A549 (cell line): ENCODE data around the gene SLC24A3. TPM values are rescaled to one million over a fixed set of nuclear protein-coding genes. Genes with fewer than 3 reads are reported as not detected.

ENCODE experiments used
- ATAC-seq, 2 experiments: fragments of 200-7000 bp in 1 of 2; fragments of >200 bp in 1 of 2; cut with Nextera tagmentation in 1 of 2; cut with Tn5 transposase in 1 of 2; 3 replicates each; pipeline versions ENCODE4 v1.8.0 to v1.9.1; 2018 to 2020; ENCODE audit warnings: mild to moderate bottlenecking in 1 of 2, moderate library complexity in 1 of 2
- CTCF ChIA-PET: fragments of 300-600 bp; sonication (Branson Sonifier 250); formaldehyde crosslinking; extraction: SDS; loops from one replicate; lab custom pipeline; 2021; ENCODE audit warnings: antibody characterized with exemption, inconsistent platforms; lab: Yijun Ruan, JAX
- POLR2A ChIA-PET: fragments of 350-600 bp; formaldehyde crosslinking; extraction: SDS; loops from one replicate; lab custom pipeline; 2021; ENCODE audit warnings: antibody characterized with exemption, inconsistent platforms; lab: Yijun Ruan, JAX
- DNase-seq, 2 experiments: peaks; one replicate each; pipeline versions ENCODE4 v3.0.0 to v3.0.0-alpha.2; 2011 to 2016; ENCODE audit warnings: low read depth in 1 of 2, low spot score in 1 of 2
- FAIRE-seq: peaks from 2 replicates; lab custom pipeline; 2011; peaks lifted over from hg19 to GRCh38; lab: Jason Lieb, UNC
- H3K27ac ChIP-seq, 2 experiments: fragments of >200 bp; sonication (Bioruptor Twin); formaldehyde crosslinking; 3 replicates each; pipeline ENCODE4 v1.5.1; 2016 to 2017
- H3K4me1 ChIP-seq: fragments of >200 bp; sonication (Bioruptor Twin); formaldehyde crosslinking; 3 replicates; pipeline ENCODE4 v1.6.1; 2016
- H3K4me2 ChIP-seq: fragments of >200 bp; sonication (Bioruptor Twin); formaldehyde crosslinking; 3 replicates; pipeline ENCODE4 v1.6.1; 2016
- H3K4me3 ChIP-seq: fragments of >200 bp; sonication (Bioruptor Twin); formaldehyde crosslinking; 3 replicates; pipeline ENCODE4 v1.5.1; 2016
- H3K9me3 ChIP-seq: fragments of >200 bp; sonication (Bioruptor Twin); formaldehyde crosslinking; 3 replicates; pipeline ENCODE4 v1.6.1; 2016
- CBX8 ChIP-seq: fragments of 200-600 bp; sonication (generic); IDR thresholded peaks from 2 replicates; pipeline ENCODE4 v1.6.1; 2016
- GATA3 ChIP-seq: IDR thresholded peaks from 2 replicates; pipeline ENCODE4 v1.6.1; 2012; ENCODE audit warnings: borderline replicate concordance
- HOXB13 ChIP-seq: fragments of 250-450 bp; sonication (Bioruptor Pico); IDR thresholded peaks from 2 replicates; pipeline ENCODE4 v1.5.0; 2020; ENCODE audit warnings: low read depth, mild to moderate bottlenecking, moderate library complexity
- MAX ChIP-seq: IDR thresholded peaks from 2 replicates; pipeline ENCODE4 v1.6.1; 2012
- MYC ChIP-seq: IDR thresholded peaks from 2 replicates; pipeline ENCODE4 v1.6.1; 2012; ENCODE audit warnings: mild to moderate bottlenecking, inconsistent platforms, low read length, improper control_type of control experiment, borderline replicate concordance
- PHF8 ChIP-seq: fragments of 200-600 bp; sonication (generic); IDR thresholded peaks from 2 replicates; pipeline ENCODE4 v1.6.1; 2016; ENCODE audit warnings: low read depth, mild to moderate bottlenecking, antibody characterized with exemption, moderate library complexity, borderline replicate concordance
- POLR2AphosphoS2 ChIP-seq: conservative IDR thresholded peaks from 2 replicates; pipeline ENCODE4 v1.6.1; 2012; ENCODE audit warnings: low read length, improper control_type of control experiment, inconsistent platforms
- RNF2 ChIP-seq: fragments of 200-600 bp; sonication (generic); IDR thresholded peaks from 2 replicates; pipeline ENCODE4 v1.6.1; 2016; ENCODE audit warnings: low read depth, mild to moderate bottlenecking, antibody characterized with exemption, moderate library complexity, borderline replicate concordance
- TFCP2L1 ChIP-seq: fragments of 250-450 bp; sonication (Bioruptor Pico); IDR thresholded peaks from 2 replicates; pipeline ENCODE4 v1.5.0; 2021; ENCODE audit warnings: mild to moderate bottlenecking
- ZSCAN20 ChIP-seq: fragments of 250-450 bp; sonication (Bioruptor Pico); IDR thresholded peaks from 2 replicates; pipeline ENCODE4 v1.8.0; 2022; ENCODE audit warnings: mild to moderate bottlenecking, moderate library complexity
- WGBS: methylation state at CpG from one replicate; pipeline ENCODE4 v1.1.6; 2017; ENCODE audit errors: missing lambda C conversion rate; 5-methylcytosine and 5-hydroxymethylcytosine counted together
- polyA plus RNA-seq, 4 experiments: library from polyadenylated mRNA; depleted of rRNA in 3 of 4; stranded (reverse); fragments of >200 nt; fragmentation: RNase III in 1 of 4; extraction: RNeasy Plus Mini Kit Qiagen cat#74134 plus additional on column Dnase treatment in 1 of 4; gene quantifications; 2 replicates in 3 of 4; 3 replicates in 1 of 4; pipeline ENCODE4 v1.2.3, GENCODE V29; 2011 to 2017
- TF ChIP-seq, protein P1 (sequence below): fragments of 250-450 bp; sonication (Bioruptor Pico); IDR thresholded peaks from 2 replicates; pipeline ENCODE4 v1.5.0; 2020; ENCODE audit warnings: low read depth, mild to moderate bottlenecking, moderate library complexity
- TF ChIP-seq, protein P2 (sequence below): fragments of >200 bp; sonication (Bioruptor Twin); formaldehyde crosslinking; IDR thresholded peaks from 3 replicates; pipeline ENCODE4 v1.5.1; 2016
- TF ChIP-seq, protein P3 (sequence below): fragments of 200-600 bp; sonication (generic); IDR thresholded peaks from 2 replicates; pipeline ENCODE4 v1.6.1; 2016; ENCODE audit warnings: antibody characterized with exemption, mild to moderate bottlenecking, moderate library complexity

Gene SLC24A3
- polyA plus RNA-seq, 2 of the 4 experiments (the other 2 are of a cell fraction), result 0.08 TPM; not detected in 1

DNA sequence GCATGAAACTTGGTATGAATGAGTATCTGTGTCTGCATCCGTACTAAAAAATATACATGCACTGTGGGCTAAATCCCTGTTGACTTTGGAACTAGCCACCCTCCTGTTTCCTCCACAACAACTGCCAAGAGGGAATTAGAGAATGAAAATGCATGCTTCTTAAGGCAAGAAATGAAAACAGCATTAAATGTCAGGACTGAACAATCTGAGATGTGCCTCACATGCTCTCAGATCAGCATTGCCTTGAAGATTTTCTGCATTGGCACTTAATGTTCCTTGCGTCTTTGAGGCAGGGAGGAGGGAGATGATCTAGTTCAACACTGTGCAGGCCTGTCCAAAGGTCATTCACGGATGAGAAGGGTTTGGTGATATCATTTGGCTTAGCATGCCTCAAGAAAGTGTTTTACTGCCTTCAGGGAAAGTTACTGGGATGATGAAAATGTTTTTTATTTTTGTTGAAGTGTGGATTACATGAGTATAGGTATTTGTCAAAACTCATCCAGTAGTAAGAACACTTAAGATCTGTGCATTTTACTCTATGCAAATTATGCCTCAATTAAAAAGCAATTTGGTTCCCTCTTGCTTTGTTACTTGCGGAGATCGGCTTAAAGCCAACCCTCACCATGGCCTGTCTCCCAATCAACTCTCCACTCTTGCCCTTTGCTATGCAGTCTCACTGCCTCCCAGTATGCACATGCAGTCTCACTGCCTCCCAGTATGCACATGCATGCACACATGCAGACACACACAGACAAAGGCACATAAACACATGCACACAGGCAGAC is 498.1 kb downstream of the SLC24A3 start:
- Histone ChIP-seq H3K9me3 (no peaks in the 10 kb centered on the region), H3K4me3 (no peak overlapping the region), H3K4me2 (peak overlapping the region; percentile 55), H3K27ac (peak overlapping the region; percentile 20 to 47; a peak in 2 of 6 replicates), H3K4me1 (peaks cover 18% of the 10 kb centered on the region)
- 48% methylated on average over 5 of the region's 5 CpGs for WGBS
- ChIA-PET POLR2A (no interaction called here), CTCF (no interaction called here)
- peak in 1 of 2 experiments; percentile 36 for DNase-seq
- TF ChIP-seq MAX (0 out of 2 replicates have a peak, but pooled peaks have one; percentile 7), GATA3 (no peak), ZSCAN20 (CRISPR knock-in tag) (no peak), CBX8 (no peak), HOXB13 (CRISPR knock-in tag) (no peak), RNF2 (no peak), POLR2AphosphoS2 (no peak)
- TF ChIP-seq, protein P1, sequence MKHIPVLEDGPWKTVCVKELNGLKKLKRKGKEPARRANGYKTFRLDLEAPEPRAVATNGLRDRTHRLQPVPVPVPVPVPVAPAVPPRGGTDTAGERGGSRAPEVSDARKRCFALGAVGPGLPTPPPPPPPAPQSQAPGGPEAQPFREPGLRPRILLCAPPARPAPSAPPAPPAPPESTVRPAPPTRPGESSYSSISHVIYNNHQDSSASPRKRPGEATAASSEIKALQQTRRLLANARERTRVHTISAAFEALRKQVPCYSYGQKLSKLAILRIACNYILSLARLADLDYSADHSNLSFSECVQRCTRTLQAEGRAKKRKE (CRISPR knock-in tag), result no peak
- TF ChIP-seq, protein P2, sequence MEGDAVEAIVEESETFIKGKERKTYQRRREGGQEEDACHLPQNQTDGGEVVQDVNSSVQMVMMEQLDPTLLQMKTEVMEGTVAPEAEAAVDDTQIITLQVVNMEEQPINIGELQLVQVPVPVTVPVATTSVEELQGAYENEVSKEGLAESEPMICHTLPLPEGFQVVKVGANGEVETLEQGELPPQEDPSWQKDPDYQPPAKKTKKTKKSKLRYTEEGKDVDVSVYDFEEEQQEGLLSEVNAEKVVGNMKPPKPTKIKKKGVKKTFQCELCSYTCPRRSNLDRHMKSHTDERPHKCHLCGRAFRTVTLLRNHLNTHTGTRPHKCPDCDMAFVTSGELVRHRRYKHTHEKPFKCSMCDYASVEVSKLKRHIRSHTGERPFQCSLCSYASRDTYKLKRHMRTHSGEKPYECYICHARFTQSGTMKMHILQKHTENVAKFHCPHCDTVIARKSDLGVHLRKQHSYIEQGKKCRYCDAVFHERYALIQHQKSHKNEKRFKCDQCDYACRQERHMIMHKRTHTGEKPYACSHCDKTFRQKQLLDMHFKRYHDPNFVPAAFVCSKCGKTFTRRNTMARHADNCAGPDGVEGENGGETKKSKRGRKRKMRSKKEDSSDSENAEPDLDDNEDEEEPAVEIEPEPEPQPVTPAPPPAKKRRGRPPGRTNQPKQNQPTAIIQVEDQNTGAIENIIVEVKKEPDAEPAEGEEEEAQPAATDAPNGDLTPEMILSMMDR, result no peak
- ATAC-seq, result peak; percentile 46 to 70; a peak in 3 of 6 replicates
- peak; percentile 46 for FAIRE-seq

DNA sequence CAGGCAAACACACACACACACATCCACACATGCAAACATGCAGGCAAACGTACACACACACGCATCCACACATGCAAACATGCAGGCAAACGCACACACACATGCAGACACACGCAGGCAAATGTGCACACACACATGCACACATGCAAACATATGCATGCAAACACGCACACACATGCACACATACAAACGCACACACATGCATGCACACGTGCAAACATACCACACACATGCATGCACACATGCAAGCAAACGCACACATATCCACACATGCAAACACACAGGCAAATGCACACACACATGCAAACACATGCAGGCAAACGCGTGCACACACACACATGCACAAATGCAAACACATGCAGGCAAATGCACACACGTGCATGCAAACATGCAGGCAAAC is 498.7 kb downstream of the SLC24A3 start:
- Histone ChIP-seq H3K27ac (no peak overlapping the region; a peak in 1 of 6 replicates), H3K4me1 (peaks cover 18% of the 10 kb centered on the region), H3K9me3 (peaks cover 5% of the 10 kb centered on the region; the same call in 2 of the 3 replicates), H3K4me3 (no peak overlapping the region), H3K4me2 (peak overlapping the region; percentile 55)
- FAIRE-seq (no peak), DNase-seq (no peak), ATAC-seq (no peak)
- ChIA-PET POLR2A (no interaction called here), CTCF (no interaction called here)
- TF ChIP-seq PHF8 (no peak), TFCP2L1 (CRISPR knock-in tag) (no peak), MYC (no peak)
- TF ChIP-seq, protein P2, result no peak
- TF ChIP-seq, protein P3, sequence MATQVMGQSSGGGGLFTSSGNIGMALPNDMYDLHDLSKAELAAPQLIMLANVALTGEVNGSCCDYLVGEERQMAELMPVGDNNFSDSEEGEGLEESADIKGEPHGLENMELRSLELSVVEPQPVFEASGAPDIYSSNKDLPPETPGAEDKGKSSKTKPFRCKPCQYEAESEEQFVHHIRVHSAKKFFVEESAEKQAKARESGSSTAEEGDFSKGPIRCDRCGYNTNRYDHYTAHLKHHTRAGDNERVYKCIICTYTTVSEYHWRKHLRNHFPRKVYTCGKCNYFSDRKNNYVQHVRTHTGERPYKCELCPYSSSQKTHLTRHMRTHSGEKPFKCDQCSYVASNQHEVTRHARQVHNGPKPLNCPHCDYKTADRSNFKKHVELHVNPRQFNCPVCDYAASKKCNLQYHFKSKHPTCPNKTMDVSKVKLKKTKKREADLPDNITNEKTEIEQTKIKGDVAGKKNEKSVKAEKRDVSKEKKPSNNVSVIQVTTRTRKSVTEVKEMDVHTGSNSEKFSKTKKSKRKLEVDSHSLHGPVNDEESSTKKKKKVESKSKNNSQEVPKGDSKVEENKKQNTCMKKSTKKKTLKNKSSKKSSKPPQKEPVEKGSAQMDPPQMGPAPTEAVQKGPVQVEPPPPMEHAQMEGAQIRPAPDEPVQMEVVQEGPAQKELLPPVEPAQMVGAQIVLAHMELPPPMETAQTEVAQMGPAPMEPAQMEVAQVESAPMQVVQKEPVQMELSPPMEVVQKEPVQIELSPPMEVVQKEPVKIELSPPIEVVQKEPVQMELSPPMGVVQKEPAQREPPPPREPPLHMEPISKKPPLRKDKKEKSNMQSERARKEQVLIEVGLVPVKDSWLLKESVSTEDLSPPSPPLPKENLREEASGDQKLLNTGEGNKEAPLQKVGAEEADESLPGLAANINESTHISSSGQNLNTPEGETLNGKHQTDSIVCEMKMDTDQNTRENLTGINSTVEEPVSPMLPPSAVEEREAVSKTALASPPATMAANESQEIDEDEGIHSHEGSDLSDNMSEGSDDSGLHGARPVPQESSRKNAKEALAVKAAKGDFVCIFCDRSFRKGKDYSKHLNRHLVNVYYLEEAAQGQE, result no peak
- WGBS, result 85% methylated on average over 11 of the region's 11 CpGs
